ENCODE data around the gene ATP2A2.

ATP2A2 gene

GRCh38 chr12:110270125-110270962 lies 10.7 kb upstream of the ATP2A2 start:
- H3K4me3 ChIP-seq, result peak overlapping the region; percentile 14
- no peak for DNase-seq (ENCODE audit: low spot score)
- no peak for TF ChIP-seq CTCF (IDR thresholded peaks at IDR 0.05)
- H3K27ac ChIP-seq, result peak overlapping the region; percentile 70 to 90

- Histone ChIP-seq H3K4me3 (no peak overlapping the region), H3K27ac (peak overlapping the region; percentile 70 to 90)
- no peak for TF ChIP-seq CTCF (IDR thresholded peaks at IDR 0.05)
- DNase-seq (ENCODE audit: low spot score), result no peak
Observed at GRCh38 chr12:110271015-110271414, 10.0 kb upstream of the ATP2A2 start.

- no peak for TF ChIP-seq CTCF (IDR thresholded peaks at IDR 0.05)
- no peak for DNase-seq (ENCODE audit: low spot score)
- Histone ChIP-seq H3K4me3 (no peak overlapping the region), H3K27ac (peak overlapping the region; percentile 16 to 45)
Observed at GRCh38 chr12:110277530-110278254, 3.4 kb upstream of the ATP2A2 start.

- DNase-seq (ENCODE audit: low spot score), result no peak
- Histone ChIP-seq H3K27ac (peak overlapping the region; percentile 16 to 45), H3K4me3 (no peak overlapping the region)
- TF ChIP-seq CTCF (IDR thresholded peaks at IDR 0.05), result no peak
Observed at GRCh38 chr12:110278255-110278536, 2.9 kb upstream of the ATP2A2 start.

GRCh38 chr12:110279566-110280375 lies 1.3 kb upstream of the ATP2A2 start:
- no peak for TF ChIP-seq CTCF (IDR thresholded peaks at IDR 0.05)
- Histone ChIP-seq H3K27ac (peak overlapping the region; percentile 96 to 99), H3K4me3 (peak overlapping the region; percentile 95)
- peak; percentile 49 for DNase-seq (ENCODE audit: low spot score)

- Histone ChIP-seq H3K4me3 (peak overlapping the region; percentile 95), H3K27ac (peak overlapping the region; percentile 96 to 99)
- peak; percentile 83 for DNase-seq (ENCODE audit: low spot score)
- TF ChIP-seq CTCF (IDR thresholded peaks at IDR 0.05), result no peak
Observed at GRCh38 chr12:110280392-110280778, 662 bp upstream of the ATP2A2 start.
